ENCODE measurements around the gene PACS1.

DNA sequence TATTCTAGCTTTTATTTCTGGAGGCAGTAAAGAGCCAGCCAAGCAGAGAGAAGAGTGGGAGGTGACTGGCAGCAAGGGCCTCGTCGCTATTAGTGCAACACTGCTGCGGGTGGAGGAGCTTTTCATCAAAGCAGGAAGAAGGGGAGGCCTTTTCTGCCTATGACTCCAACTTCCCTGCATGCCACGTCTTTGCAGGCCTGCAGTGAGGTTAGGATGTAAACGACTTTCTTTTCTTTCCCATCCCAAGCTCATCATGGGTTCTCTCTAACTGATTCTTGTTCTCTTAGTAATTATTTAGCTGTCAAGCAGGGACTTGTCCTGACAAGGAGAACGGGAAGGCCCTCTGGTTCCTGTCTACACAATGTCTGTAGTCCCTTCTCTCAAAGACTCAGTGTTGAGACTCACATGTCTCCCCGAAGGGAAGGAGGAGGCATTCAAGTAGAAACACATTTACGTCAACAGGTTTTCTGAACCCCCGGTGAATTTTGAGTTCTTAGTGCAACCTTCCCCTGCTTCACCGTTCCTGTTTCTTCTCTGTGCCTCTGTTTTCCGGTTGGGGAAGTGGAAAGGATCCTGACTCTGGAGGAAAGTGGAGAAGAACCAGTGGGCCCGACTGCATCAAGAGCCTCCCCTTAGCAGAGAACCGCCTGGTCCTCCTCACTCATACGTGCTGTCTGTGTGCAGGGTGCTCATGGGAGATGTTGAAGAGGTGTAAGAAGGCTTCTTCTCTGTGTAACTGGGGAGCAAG, 56.9 kb downstream of the PACS1 start:
- TF ChIP-seq, protein P1, sequence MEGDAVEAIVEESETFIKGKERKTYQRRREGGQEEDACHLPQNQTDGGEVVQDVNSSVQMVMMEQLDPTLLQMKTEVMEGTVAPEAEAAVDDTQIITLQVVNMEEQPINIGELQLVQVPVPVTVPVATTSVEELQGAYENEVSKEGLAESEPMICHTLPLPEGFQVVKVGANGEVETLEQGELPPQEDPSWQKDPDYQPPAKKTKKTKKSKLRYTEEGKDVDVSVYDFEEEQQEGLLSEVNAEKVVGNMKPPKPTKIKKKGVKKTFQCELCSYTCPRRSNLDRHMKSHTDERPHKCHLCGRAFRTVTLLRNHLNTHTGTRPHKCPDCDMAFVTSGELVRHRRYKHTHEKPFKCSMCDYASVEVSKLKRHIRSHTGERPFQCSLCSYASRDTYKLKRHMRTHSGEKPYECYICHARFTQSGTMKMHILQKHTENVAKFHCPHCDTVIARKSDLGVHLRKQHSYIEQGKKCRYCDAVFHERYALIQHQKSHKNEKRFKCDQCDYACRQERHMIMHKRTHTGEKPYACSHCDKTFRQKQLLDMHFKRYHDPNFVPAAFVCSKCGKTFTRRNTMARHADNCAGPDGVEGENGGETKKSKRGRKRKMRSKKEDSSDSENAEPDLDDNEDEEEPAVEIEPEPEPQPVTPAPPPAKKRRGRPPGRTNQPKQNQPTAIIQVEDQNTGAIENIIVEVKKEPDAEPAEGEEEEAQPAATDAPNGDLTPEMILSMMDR (optimal IDR thresholded peaks at IDR 0.05 in 1 of 3, IDR thresholded peaks at IDR 0.05 in 1 of 3, conservative IDR thresholded peaks at IDR 0.05 in 1 of 3; ENCODE audit: extremely low read depth in 1 of 3, insufficient read depth in 2 of 3, low read length in 3 of 3), result no peak
- no peak for TF ChIP-seq EZH2 (IDR thresholded peaks at IDR 0.05; ENCODE audit: low read length)
